ENCODE measurements around the gene CARS2. TPM values are rescaled to one million over a fixed set of nuclear protein-coding genes. Genes with fewer than 3 reads are reported as not detected.
A peak's percentile ranks its signal among the peaks of the same experiment; 100 is the strongest.
"Not testable (repeated sequence)": the region's sequence is repeated elsewhere in the genome, so short reads cannot be mapped to it uniquely, and the experiment has no call there.

The CARS2 gene
- total RNA-seq, 2 donors from 2014 or later, result 43.7 to 46.9 TPM

DNA sequence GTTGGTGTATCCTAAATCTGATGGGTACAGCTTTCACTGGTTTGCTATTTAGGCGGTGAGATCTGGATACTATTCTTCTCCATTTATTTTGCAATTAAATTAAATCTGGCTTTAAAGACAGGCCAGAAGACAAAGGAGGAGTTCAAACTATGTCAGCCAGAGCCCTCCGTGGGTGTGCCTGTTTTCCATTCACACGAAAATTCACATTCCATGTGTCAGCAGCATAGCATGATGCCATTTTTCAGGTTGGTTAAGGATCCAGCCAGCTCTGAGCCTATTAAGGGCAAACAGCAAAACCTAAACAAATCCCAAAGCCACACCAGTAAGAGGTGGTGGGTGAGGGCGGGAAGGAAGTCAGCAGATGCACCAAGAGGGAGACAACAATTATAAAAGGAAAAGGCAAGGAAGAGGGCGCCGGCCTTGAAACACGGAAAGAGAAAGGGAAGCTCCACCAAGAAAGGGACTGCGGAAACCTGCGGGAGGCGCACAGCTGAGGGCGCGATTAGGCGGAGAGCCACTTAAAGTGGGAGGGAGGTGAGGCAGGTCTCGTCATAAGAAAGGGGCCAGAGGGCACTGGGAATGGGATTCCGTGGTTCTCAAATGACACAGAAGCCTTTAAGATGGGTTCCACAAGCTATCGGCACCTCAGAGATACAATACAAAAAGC is 43.0 kb downstream of the CARS2 start:
- intact Hi-C loops (cut with DNase I), result no loop called here
- no peak for DNase-seq (ENCODE audit: low spot score)

DNA sequence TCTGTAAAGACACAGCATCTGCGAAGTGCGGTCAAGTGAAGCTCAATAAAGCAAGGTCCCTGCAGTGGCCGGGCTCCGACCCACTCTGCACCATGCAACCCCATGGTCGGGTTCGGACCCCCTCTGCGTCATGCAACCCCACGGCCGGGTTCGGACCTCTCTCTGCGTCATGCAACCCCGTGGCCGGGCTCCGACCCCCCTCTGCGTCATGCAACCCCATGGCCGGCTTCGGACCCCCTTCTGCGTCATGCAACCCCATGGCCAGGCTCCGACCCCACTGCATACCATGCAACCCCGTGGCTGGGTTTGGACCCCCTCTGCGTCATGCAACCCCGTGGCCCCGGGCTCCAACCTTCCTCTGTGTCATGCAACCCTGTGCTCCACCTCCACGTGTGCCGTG is 43.8 kb downstream of the CARS2 start:
- no peak for DNase-seq (ENCODE audit: low spot score)
- intact Hi-C loops (cut with DNase I), result no loop called here

DNA sequence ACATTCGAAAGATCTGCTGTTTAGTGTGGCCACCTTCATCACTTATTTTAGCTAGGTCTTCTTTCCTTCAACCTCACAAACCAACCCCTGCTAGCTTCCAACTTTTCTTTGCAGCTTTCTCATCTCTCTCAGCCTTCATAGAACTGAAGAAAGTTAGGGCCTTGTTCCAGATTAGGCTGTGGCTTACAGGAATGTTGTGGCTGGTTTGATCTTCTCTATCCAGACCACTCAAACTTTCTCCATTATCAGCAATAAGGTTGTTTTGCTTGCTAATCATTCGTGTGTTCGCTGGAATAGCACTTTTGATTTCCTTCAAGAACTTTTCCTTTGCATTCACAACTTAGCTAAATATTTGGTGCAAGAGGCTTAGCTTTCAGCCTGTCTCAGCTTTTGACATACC is 44.7 kb downstream of the CARS2 start:
- DNase-seq (ENCODE audit: low spot score), result no peak
- intact Hi-C loops (cut with DNase I), result no loop called here

DNA sequence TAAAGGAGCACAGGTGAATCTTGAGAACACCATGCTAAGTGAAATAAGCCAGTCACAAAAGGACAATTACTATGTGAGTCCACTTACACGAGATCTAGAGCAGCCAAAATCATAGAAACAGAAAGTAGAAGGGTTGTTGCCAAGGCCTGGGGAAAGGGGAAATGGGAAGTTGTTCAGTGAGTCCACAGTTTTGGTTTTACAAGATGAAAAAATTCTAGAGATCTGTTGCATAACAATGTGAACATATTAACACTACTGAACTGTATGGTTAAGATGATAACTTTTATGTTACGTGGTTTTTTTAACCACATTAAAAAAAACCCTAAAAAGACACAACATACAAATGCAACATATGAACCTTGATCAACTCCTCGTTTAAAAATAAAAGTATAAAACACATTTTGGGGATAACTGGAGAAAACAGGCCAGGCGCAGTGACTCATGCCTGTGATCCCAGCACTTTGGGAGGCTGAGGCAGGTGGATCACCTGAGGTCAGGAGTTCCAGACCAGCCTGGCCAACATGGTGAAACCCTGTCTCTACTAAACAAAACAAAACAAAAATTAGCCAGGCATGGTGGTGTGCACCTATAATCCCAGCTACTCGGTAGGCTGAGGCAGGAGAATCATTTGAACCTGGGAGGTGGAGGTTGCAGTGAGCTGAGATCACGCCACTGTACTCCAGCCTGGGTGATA is 47.6 kb downstream of the CARS2 start:
- DNase-seq (ENCODE audit: low spot score); intact Hi-C loops (cut with DNase I): not testable (repeated sequence)

DNA sequence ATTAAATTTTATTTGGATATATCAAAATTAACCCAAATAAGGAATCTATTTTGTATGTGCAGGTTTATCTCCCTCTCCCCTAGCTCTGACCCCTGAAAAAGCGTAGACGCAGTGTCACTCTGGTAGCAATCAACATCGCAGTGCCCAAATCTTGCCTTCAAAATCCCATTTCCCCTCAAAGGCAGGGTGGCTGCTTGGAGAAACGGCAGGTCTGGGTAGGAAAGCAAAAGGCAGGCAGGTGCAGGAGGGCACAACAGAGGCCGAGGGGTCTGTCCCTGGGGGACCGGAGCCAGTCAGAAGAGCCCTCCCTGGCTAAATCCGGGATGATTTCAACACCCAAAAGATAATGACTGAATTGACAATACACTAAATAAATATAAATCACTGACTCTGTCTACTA is 48.7 kb downstream of the CARS2 start:
- DNase-seq (ENCODE audit: low spot score), result no peak
- intact Hi-C loops (cut with DNase I), result no loop called here

DNA sequence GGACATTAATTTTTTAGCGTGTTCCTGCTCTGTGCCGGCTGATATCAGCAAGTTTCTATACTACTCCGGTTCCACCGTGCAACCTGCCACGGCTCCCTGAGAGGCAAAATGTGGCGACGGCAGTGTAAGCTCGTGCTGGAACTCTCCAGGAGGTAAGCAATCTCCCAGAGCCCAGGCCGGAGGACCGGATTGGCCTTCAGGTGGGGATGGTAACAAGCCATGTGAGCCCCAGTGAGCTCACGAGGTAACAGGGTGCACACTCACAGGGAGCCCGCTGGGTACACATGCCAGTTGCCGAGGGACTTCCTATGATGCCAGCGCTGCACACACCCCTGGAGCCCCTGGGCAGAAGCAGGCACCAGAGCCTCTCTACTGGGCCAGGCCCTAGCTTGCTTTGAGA is 52.1 kb downstream of the CARS2 start:
- intact Hi-C loops (cut with DNase I), result no loop called here
- peak; percentile 76 for DNase-seq (ENCODE audit: low spot score)

DNA sequence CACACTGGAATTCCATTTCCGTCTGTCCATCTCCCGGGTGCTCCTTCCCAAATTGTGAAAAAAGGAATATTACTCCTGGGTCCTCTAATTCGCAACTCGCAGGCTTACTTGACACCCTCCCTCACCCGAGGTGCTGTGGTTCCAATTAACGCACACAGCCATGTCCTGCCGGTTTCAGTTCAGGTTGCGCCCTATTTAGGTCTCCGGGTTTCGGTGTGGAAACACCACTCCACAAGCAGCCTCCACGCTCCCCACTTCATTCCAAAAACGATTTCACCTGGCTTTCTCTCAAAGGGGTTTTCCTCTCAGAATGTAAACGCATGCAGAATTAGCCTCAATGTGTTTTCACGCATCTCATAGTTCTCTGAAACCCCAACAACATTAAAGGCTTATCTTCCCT is 52.6 kb downstream of the CARS2 start:
- intact Hi-C loops (cut with DNase I), result no loop called here
- DNase-seq (ENCODE audit: low spot score), result no peak

DNA sequence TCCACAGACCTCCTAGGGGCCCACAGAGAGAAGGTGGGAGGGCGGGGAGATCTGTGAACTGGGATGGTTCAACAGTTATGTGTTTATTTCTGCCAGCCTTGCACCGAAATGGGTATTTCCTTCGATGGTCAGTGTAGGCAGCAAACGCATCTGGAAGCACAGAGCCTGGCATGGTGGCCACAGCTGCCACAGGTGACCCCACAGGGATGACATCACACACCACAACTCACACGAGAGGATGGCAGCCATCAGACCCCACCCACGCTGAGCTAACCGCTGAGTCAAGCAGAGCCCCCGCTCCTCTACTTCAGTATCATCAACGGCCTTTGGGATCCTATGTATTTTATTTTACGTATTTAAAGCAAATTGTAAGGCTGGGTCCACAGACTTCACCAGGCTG is 53.2 kb downstream of the CARS2 start:
- no peak for DNase-seq (ENCODE audit: low spot score)
- intact Hi-C loops (cut with DNase I), result no loop called here

DNA sequence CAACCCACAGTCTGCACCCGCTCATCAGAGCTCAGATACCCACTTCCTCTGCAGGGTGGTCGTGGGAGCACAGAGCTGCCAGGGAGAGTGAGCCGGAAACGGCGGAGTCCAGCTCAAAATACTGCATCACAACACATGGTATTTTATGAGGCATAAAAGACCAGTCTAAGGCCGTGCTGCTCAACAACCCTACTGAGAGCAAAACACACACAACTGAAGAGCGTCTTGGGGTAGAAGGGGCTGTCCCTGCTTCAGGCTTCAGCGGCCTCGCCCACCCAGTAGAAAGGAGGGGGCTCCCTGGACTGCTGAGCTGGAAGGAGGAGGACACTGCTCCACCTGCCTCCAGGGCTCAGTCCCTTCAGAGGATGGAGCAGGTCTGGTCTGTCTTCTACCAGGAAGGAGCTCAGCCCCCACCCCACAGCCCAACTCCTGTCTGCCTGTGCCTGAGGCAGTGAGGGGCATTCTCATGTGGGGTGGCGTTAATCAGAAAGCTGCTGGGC is 53.6 kb downstream of the CARS2 start:
- DNase-seq (ENCODE audit: low spot score), result peak; percentile 60
- intact Hi-C loops (cut with DNase I), result no loop called here

DNA sequence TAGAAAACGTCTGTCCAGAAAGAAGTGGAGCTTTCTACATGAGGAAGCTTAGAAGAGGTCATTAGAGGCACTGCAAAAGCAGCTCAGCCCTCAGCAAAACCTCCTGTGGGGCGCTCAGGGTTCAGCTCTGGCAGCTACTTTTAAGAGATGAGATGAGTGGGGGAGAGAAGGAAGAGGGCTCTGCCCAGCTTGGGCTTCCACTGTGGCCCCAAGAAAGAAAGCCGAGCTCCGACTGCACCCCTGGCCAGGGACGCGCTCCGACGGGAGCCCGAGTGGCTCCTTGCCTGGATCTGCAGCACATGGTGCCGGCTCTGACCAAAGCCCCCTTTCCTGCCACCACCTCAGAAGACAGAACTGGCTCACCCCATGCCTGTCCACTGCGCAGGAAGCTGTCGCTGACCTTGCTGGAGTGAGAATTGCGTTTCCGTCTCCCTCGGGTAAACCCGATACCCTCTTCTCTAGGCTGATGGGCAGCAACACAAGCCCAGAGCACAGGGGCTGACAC is 54.1 kb downstream of the CARS2 start:
- intact Hi-C loops (cut with DNase I), result no loop called here
- peak; percentile 47 for DNase-seq (ENCODE audit: low spot score)

DNA sequence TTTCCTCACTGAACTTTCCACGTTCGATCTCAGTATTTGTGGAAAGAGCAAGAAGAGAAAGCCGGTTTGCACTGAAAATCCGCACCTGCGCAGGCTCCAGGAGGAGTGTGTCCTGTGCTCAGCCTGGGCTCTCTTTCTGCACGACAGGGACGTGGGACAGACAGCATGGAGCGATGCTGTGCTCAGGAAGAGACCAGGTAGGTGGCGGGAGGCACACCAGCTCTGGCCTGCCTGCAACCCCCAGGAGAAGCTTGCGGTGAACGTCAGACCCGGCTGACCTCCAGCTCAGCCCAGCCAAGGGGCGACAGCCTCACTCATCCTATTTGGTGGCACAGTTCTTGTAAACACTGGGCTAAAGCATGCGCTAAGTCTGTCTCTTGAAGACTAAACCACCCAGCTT is 54.6 kb downstream of the CARS2 start:
- peak; percentile 56 for DNase-seq (ENCODE audit: low spot score)
- intact Hi-C loops (cut with DNase I), result no loop called here

DNA sequence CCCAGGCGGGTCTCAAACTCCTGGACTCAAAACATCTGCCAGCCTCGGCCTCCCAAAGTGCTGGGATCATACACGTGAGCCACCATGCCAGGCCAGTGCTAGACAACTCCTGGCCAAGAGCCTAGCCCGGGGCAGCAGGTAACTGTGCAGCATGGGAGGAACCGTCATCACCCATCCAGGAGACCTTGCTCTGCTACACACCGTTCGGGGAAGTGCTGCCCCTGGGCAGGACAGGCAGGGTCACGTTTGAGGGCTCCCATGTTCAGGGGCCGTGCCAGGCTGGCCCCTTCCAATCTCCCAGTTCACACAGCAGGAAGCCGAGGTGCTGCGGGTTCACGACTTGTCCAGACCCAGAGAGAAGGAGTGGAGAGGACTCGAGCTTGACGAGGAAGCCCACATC is 55.5 kb downstream of the CARS2 start:
- DNase-seq (ENCODE audit: low spot score), result peak; percentile 77
- intact Hi-C loops (cut with DNase I), result no loop called here

DNA sequence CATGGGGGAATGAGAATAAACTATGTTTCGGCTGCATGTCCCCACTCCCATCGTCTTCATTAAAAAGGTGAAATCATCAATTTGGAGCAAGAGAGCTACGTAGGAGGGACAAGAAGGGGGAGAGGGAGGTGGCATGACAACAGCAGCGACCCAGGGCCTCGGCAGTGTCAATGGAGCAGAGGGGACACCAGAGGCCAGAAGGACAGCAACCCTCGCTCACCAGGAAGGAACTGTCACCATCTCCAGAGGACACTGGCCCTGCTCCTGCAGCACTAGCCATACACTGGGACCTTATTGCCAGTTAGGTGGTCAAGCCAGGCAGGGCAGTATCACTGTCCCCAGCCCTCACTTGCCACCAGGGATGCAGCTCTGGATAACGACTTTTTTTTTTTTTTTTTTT is 56.4 kb downstream of the CARS2 start:
- DNase-seq (ENCODE audit: low spot score), result no peak
- intact Hi-C loops (cut with DNase I), result no loop called here

DNA sequence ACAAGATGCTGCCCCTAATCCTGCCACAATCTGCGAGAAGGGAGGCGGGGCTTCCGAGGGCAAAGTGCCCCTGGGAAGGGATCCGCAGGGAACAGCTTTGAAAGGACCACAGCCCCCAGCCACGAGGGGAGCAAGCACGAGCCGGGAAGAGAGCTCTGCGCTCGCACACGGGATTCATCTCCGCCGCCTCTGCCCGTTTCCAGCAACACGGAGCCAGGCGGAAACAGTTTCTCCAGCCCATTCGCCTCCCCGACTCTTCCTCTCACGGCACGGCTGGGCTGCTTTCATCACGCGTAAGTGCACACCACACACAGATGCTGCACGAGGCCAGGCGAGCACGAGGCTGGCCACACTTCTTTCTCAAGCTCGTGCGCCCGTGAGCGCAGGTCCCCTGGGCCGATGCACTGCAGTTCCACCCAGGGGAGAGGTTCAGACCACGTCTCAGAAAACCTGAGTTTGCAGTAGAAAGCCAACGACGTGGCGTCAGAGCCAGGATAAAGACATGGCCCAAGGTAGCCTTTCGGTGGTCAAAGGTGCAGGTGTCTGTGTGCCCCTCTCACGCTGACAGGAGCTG is 57.0 kb downstream of the CARS2 start:
- DNase-seq (ENCODE audit: low spot score), result peak; percentile 70
- intact Hi-C loops (cut with DNase I), result no loop called here

DNA sequence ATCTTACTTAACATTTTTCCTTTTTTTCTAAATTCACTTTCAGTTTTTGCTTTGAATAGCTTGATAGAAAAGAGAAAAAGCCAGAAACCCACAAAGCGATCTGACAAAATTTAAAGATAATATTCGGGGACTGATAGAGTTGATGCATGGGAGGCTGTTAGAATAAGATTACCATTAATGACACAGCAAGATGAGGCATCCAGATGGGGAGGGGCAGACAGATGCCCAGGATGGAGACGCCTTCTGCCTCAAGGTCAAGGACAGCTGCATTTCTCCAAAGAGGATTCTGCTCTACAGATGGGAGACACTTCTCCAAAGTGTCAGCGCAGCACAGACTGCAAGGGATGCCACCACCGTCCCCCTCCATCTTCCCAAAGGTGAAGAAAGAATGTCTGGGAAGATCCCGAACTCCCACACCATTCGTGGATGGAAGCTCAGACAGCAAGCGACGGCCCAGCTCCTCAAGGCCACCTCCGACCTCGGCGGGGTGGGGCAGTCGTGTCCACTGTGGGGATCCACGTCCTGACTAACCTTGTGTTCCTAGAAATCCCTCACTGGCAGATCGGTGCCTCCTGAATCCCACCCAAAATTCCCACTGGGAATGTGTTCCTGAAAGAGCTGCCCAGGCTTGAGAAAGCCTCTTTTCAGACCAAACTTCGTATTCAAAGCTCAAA is 57.6 kb downstream of the CARS2 start:
- DNase-seq (ENCODE audit: low spot score), result peak; percentile 61
- intact Hi-C loops (cut with DNase I), result no loop called here

DNA sequence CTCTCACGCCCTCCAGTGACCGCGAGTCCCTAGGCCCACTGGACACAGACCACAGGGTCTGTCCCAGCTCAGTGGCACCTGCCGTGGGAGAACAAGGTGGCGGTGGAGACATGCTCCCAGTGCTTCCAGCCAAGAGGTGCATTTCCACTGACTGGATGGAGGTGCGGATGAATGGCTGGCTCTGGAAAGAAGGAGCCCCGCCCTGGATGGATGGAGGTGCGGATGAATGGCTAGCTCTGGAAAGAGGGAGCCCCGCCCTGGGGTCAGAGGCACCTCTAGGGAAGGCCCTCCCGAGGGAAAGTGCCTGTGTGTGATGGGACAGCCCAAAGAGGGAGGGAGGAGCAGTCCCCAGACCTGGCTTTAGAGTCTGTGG is 58.6 kb downstream of the CARS2 start:
- intact Hi-C loops (cut with DNase I), result no loop called here
- peak; percentile 57 for DNase-seq (ENCODE audit: low spot score)

DNA sequence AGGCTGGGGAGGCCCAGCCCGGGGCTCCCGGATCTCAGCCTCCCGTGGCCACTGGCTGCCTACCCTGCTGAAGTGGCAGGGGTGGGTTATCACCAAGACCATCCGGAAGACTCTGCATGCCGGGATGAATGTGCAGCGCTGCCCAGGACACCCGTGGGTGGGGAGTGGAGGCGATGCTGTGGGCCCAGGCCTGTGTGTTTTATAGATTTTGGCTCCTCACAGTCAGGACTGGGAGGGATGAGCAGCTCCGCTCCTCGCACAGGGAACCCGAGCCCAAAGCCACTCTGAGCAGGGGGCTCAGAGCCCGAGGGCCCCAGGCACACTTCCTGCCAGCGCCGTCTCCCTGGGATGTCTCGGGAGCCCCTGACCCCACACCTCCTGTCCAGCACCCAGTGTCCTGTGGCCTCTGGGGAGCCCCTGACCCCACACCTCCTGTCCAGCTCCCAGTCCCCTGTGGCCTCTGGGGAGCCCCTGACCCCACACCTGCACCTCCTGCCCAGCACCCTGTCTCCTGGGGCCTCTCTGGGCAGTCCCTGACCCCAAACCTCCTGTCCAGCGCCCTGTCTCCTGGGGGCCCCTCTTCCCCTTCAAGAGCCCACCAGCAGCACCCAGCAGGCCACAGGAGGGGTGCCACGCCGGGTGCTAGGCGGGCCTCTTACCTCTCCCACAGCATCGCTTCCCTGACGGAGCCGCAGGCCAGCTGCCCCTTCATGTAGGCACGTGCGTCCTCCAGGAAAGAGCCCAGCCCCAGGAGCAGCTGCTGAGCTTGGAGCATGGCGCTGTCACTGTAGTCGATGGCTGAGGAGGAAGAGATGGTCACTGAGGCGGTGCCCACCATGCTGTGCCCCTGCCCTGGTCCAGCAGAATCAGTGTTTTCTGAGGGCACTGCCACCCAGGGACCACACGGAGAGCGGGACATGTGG is 59.2 kb downstream of the CARS2 start:
- peak; percentile 68 for DNase-seq (ENCODE audit: low spot score)
- intact Hi-C loops (cut with DNase I), result no loop called here

DNA sequence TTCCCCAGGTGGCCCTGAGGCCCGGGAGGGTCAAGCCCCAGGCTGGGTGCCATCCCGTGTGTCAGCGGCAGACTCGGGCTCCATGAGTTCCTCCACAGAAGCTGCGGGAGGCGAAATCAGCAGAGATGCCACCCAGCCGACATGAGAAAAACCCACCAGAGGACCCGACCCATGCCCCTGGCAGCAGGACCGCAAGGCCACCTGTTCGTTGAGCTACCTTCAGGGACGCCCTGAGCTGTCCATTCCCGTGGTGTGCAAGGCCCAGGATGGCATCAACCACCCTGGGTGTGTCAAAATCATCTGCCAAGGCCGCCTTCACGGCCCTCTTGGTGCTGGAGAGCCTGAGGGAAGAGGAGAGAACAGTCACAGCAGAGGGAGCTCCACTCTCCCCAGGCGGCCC is 60.2 kb downstream of the CARS2 start:
- intact Hi-C loops (cut with DNase I), result no loop called here
- DNase-seq (ENCODE audit: low spot score), result peak; percentile 78

DNA sequence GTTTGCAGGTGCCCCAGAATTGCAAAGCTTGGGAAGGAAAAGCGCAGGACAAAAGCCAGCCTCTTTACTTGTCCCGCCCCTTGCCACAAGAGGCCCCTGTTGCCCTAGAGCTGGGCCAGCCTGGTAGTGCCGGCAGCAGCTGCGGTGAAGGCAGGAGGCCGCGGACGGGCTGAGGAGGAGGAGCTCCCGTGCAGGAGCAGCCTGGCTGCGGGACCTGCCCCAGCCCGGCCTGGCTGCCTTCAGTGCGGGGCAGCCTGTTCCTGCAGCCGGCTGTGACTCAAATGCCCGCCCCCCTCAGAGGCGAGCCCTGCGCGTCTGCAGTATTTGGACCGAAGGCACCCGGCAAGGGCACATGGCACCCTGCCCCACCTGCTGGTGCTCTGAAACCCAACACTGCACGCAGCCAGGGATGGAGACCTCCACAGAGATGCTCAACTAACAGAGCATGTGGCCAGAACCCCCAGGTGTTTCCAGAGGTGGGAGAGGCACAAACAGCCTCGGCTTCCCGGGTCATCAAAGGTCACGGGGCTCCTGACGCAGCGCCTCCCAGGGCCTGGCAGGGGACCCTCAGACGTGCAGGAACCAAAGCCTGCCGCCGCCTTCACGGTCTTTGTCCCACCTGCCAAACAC is 60.9 kb downstream of the CARS2 start:
- peak; percentile 83 for DNase-seq (ENCODE audit: low spot score)
- intact Hi-C loops (cut with DNase I), result no loop called here
